Tibial artery (tissue), 4 donors: ENCODE results near the gene PDILT.

Source experiments
- DNase-seq, 2 donors: peaks; one replicate each; pipeline ENCODE4 v3.0.0-alpha.2; 2019
- H3K27ac ChIP-seq, 2 donors: fragments of 200-600 bp; sonication (generic) in 1 of 2; 1 replicate in 1 of 2; 2 replicates in 1 of 2; pipeline ENCODE4 v1.5.1; 2018 to 2019; ENCODE audit warnings: mild to moderate bottlenecking in 1 of 2
- H3K27me3 ChIP-seq, 2 donors: fragments of 200-600 bp; sonication (generic) in 1 of 2; one replicate each; pipeline versions ENCODE4 v1.5.1 to v1.6.0; 2016 to 2019
- H3K36me3 ChIP-seq, 3 donors: fragments of 200-600 bp; sonication (generic) in 2 of 3; one replicate each; pipeline ENCODE4 v1.5.1; 2016 to 2019; ENCODE audit warnings: mild to moderate bottlenecking in 2 of 3
- H3K4me1 ChIP-seq, 4 donors: fragments of 200-600 bp; sonication (generic) in 2 of 4; 1 replicate in 3 of 4; 2 replicates in 1 of 4; pipeline ENCODE4 v1.5.1; 2016 to 2019
- H3K4me3 ChIP-seq, 2 donors: fragments of 200-600 bp; sonication (generic) in 1 of 2; 1 replicate in 1 of 2; 2 replicates in 1 of 2; pipeline ENCODE4 v1.5.1; 2018 to 2019; ENCODE audit warnings: mild to moderate bottlenecking in 2 of 2
- H3K9me3 ChIP-seq, 3 donors: fragments of 200-600 bp; sonication (generic) in 1 of 3; one replicate each; pipeline ENCODE4 v1.5.1; 2016 to 2019
- intact Hi-C: fragments of 100-400 bp; cut with DNase I; formaldehyde crosslinking; loops from one replicate; pipeline ENCODE4 v1.15.0; 2023; ENCODE audit warnings: low total_unique reads
- TF ChIP-seq, protein P1 (sequence below), 2 experiments: fragments of 200-600 bp in 1 of 2; fragments of 450-650 bp in 1 of 2; IDR thresholded peaks; one replicate each; pipeline ENCODE4 v1.5.1; 2017 to 2019; ENCODE audit warnings: antibody characterized with exemption in 2 of 2, mild to moderate bottlenecking in 1 of 2, moderate library complexity in 1 of 2

PDILT gene

DNA sequence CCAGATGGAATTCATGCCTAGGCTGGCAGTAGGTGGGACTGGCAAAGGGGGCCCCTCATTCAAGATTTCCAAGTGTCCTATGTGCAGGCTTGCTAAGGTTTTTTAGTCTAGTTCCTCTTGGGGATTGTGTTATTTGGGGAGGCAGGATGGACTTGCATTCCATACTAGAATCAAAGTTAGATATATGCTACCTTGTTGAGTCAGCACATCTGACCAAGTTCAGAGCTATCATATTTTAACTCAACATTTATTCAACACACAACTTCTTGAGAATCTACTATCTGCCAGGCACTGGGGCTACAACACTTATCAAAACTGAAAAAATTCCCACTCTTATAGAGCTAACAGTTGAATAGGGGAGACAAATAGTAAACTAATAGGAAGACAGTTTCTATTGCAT lies 83.9 kb downstream of the PDILT start:
- H3K27me3 ChIP-seq: no peaks in the 10 kb centered on the region
- no peak overlapping the region for H3K4me3 ChIP-seq
- intact Hi-C loops: no loop called here
- no peaks in the 10 kb centered on the region for H3K36me3 ChIP-seq
- H3K27ac ChIP-seq: no peak overlapping the region
- H3K9me3 ChIP-seq: no peaks in the 10 kb centered on the region
- TF ChIP-seq, protein P1, sequence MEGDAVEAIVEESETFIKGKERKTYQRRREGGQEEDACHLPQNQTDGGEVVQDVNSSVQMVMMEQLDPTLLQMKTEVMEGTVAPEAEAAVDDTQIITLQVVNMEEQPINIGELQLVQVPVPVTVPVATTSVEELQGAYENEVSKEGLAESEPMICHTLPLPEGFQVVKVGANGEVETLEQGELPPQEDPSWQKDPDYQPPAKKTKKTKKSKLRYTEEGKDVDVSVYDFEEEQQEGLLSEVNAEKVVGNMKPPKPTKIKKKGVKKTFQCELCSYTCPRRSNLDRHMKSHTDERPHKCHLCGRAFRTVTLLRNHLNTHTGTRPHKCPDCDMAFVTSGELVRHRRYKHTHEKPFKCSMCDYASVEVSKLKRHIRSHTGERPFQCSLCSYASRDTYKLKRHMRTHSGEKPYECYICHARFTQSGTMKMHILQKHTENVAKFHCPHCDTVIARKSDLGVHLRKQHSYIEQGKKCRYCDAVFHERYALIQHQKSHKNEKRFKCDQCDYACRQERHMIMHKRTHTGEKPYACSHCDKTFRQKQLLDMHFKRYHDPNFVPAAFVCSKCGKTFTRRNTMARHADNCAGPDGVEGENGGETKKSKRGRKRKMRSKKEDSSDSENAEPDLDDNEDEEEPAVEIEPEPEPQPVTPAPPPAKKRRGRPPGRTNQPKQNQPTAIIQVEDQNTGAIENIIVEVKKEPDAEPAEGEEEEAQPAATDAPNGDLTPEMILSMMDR (IDR thresholded peaks at IDR 0.05): no peak
- DNase-seq: no peak
- H3K4me1 ChIP-seq: no peaks in the 10 kb centered on the region

DNA sequence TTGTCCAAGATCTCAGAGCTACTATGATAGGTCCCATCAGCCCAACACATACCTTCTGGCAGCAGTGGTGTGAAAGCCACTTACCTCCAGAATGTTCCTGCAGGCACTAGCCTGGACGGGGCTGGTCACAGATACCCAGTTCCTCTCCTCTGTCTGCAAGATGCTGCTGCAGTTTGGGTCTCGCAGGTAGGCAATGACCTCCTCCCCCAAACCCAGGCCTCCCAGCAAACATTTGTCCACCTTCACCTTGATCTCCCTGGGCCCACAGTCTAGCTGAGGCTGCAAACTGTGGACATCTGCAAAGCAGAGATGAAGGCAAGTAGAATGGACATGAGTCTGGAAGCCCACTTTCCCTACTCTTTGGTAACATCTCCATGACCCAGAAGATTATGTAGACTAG lies 84.4 kb downstream of the PDILT start:
- H3K36me3 ChIP-seq: no peaks in the 10 kb centered on the region

DNA sequence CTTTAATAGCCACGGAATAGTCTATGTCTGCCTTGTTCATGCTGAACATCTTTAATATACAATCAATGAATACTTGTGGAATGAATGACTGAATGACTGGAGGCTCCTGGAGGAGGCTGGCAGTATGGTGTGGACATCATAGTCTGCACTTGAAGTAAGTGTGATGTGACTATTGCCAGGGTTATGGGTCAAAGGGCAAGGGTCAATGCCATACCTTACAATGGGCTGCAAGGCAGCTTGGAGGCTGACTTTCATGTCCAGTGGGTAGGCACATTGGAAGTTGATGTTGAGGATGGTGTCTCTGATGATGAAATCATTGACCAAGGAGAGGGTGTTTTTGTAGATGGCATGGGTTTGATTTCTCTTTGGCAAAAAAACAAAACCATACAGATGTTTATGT lies 85.1 kb downstream of the PDILT start:
- TF ChIP-seq, protein P1 (IDR thresholded peaks at IDR 0.05): no peak
- Histone ChIP-seq H3K27ac (no peak overlapping the region), H3K9me3 (no peaks in the 10 kb centered on the region), H3K4me1 (no peaks in the 10 kb centered on the region), H3K36me3 (no peaks in the 10 kb centered on the region), H3K4me3 (no peak overlapping the region), H3K27me3 (no peaks in the 10 kb centered on the region)
- intact Hi-C loops: no loop called here
- DNase-seq: no peak

More for the DNA sequence above, 84.4 kb downstream of the PDILT start:
- intact Hi-C loops: no loop called here
- Histone ChIP-seq H3K27me3 (no peaks in the 10 kb centered on the region), H3K4me1 (no peaks in the 10 kb centered on the region), H3K27ac (no peak overlapping the region), H3K9me3 (no peaks in the 10 kb centered on the region), H3K4me3 (no peak overlapping the region)
- no peak for DNase-seq
- TF ChIP-seq, protein P1 (IDR thresholded peaks at IDR 0.05): no peak

DNA sequence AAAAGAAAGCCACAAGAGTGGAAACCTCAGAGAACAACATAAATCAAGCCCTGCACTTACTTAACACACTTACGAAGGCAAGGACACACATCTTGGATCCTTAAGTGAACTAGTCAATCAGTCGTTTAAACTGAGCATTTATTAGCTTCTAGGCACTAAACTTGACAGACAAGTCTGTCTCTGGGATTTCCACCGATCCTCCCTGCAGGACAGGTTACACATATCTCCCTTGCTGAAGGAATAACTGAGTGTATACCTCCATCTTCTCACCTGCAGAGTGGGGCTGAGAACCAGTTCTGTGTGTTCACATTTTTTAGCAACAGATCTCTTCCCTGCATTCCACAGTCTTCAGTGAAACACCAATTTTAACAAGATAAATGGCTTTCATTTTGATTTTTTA lies 86.1 kb downstream of the PDILT start:
- no peak for DNase-seq
- TF ChIP-seq, protein P1 (IDR thresholded peaks at IDR 0.05): no peak
- H3K9me3 ChIP-seq: no peaks in the 10 kb centered on the region
- H3K27ac ChIP-seq: no peak overlapping the region
- no peaks in the 10 kb centered on the region for H3K36me3 ChIP-seq
- no peaks in the 10 kb centered on the region for H3K27me3 ChIP-seq
- intact Hi-C loops: no loop called here
- no peak overlapping the region for H3K4me3 ChIP-seq
- no peaks in the 10 kb centered on the region for H3K4me1 ChIP-seq

DNA sequence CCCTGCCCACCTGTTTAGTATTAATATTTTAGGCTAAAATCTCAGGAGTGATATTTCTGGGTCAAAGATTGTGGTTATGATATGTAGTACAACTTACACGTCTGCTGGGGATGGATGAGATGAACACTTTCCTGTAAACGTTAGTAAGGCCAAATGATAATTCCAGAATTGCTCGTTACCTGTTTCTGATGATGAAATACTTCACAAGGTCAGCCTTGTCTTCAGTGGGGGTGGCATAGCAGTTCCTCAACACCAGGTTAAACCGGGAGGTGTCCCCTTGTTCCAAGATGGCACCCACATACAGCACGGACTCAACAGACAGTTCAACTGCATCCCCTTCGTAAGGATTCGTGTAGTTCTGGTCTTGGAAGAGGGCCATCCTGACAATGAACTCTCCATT lies 86.5 kb downstream of the PDILT start:
- Histone ChIP-seq H3K9me3 (no peaks in the 10 kb centered on the region), H3K4me1 (no peaks in the 10 kb centered on the region), H3K36me3 (no peaks in the 10 kb centered on the region), H3K27me3 (no peaks in the 10 kb centered on the region), H3K27ac (no peak overlapping the region), H3K4me3 (no peak overlapping the region)
- intact Hi-C loops: no loop called here
- no peak for DNase-seq
- TF ChIP-seq, protein P1 (IDR thresholded peaks at IDR 0.05): no peak

DNA sequence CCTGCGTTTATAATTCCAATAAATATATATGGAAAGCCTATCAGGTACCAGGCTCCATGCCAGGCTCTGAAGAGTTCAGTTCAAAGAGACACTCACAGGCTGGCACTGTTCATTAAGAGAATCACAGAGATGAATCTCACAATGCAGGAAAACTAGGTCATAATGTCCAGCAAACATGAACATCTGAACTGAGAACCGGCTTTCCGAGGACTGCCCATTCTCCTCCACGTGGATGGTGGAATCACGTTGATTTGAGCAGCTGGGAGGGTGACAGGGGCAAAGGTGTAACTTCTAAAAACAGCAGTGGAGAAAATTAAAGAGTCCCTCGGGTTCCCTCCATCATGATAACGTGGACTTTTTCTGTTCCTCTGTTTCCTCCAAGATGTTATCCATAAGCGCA lies 87.4 kb downstream of the PDILT start:
- Histone ChIP-seq H3K27ac (no peak overlapping the region), H3K27me3 (no peaks in the 10 kb centered on the region), H3K4me3 (no peak overlapping the region), H3K9me3 (no peaks in the 10 kb centered on the region), H3K36me3 (no peaks in the 10 kb centered on the region), H3K4me1 (no peaks in the 10 kb centered on the region)
- TF ChIP-seq, protein P1 (IDR thresholded peaks at IDR 0.05): no peak
- intact Hi-C loops: no loop called here
- DNase-seq: no peak
